Measurements from ENCODE around the gene MAP4K3.

The MAP4K3 gene

GRCh38 chr2:39308778-39309177 is 128.3 kb downstream of the MAP4K3 start:
- WGBS (ENCODE audit: insufficient coverage): no CpG with 5 or more reads among the region's 1 CpG
- Histone ChIP-seq H3K27ac (ENCODE audit: insufficient read depth in 1 of 2, low read depth in 1 of 2, low read length in 2 of 2, poor library complexity in 1 of 2, severe bottlenecking in 2 of 2) (no peak overlapping the region), H3K36me3 (ENCODE audit: control insufficient read depth in 4 of 4, insufficient read depth in 4 of 4, low read length in 3 of 4) (peaks cover 10 to 14% (median 13%) of the 10 kb centered on the region in 4 experiments), H3K4me3 (ENCODE audit: control insufficient read depth in 1 of 7, extremely low read depth in 1 of 7, insufficient read depth in 4 of 7, low read depth in 2 of 7, low read length in 6 of 7) (no peak overlapping the region), H3K4me1 (ENCODE audit: control extremely low read depth in 1 of 4, control insufficient read depth in 4 of 4, insufficient read depth in 4 of 4, low read length in 3 of 4) (no peaks in the 10 kb centered on the region), H3K27me3 (replicated peaks in 2 of 5; ENCODE audit: control insufficient read depth in 4 of 5, insufficient read depth in 5 of 5, low read length in 4 of 5) (no peaks in the 10 kb centered on the region), H3K9me3 (ENCODE audit: control extremely low read depth in 1 of 5, control insufficient read depth in 4 of 5, insufficient read depth in 2 of 5, low read depth in 1 of 5, low read length in 4 of 5) (no peaks in the 10 kb centered on the region)
- CTCF ChIA-PET: interaction anchor here (1.0 kb wide), 1 partner anchor 11 kb away, joined by 3 read pairs; no protein-coding TSS in a partner anchor
- no peak for DNase-seq
- POLR2A ChIA-PET: interaction anchor here (0.7 kb wide), 1 partner anchor 557 kb away, joined by 3 read pairs; the partner anchor contains the start of gene SRSF7

- WGBS (ENCODE audit: insufficient coverage): 100% methylated on average over 1 of the region's 1 CpG
- Histone ChIP-seq H3K36me3 (ENCODE audit: control insufficient read depth in 4 of 4, insufficient read depth in 4 of 4, low read length in 3 of 4) (peaks cover 4 to 9% (median 7%) of the 10 kb centered on the region in 4 experiments), H3K4me1 (ENCODE audit: control extremely low read depth in 1 of 4, control insufficient read depth in 4 of 4, insufficient read depth in 4 of 4, low read length in 3 of 4) (no peaks in the 10 kb centered on the region), H3K27me3 (replicated peaks in 2 of 5; ENCODE audit: control insufficient read depth in 4 of 5, insufficient read depth in 5 of 5, low read length in 4 of 5) (no peaks in the 10 kb centered on the region), H3K9me3 (ENCODE audit: control extremely low read depth in 1 of 5, control insufficient read depth in 4 of 5, insufficient read depth in 2 of 5, low read depth in 1 of 5, low read length in 4 of 5) (no peaks in the 10 kb centered on the region), H3K27ac (ENCODE audit: insufficient read depth in 1 of 2, low read depth in 1 of 2, low read length in 2 of 2, poor library complexity in 1 of 2, severe bottlenecking in 2 of 2) (no peak overlapping the region), H3K4me3 (ENCODE audit: control insufficient read depth in 1 of 7, extremely low read depth in 1 of 7, insufficient read depth in 4 of 7, low read depth in 2 of 7, low read length in 6 of 7) (no peak overlapping the region)
- no peak for DNase-seq
- ChIA-PET CTCF (no interaction called here), POLR2A (no interaction called here)
Measured at GRCh38 chr2:39306626-39307025, 130.5 kb downstream of the MAP4K3 start.

GRCh38 chr2:39304729-39305128 is 132.4 kb downstream of the MAP4K3 start:
- H3K4me1 ChIP-seq (ENCODE audit: control extremely low read depth in 1 of 4, control insufficient read depth in 4 of 4, insufficient read depth in 4 of 4, low read length in 3 of 4): no peaks in the 10 kb centered on the region
- no CpG with 5 or more reads among the region's 4 CpGs for WGBS (ENCODE audit: insufficient coverage)
- H3K27me3 ChIP-seq (replicated peaks in 2 of 5; ENCODE audit: control insufficient read depth in 4 of 5, insufficient read depth in 5 of 5, low read length in 4 of 5): no peaks in the 10 kb centered on the region
- DNase-seq: no peak
- no peak overlapping the region for H3K4me3 ChIP-seq (ENCODE audit: control insufficient read depth in 1 of 7, extremely low read depth in 1 of 7, insufficient read depth in 4 of 7, low read depth in 2 of 7, low read length in 6 of 7)
- peaks cover 0 to 9% (median 1%) of the 10 kb centered on the region in 4 experiments for H3K36me3 ChIP-seq (ENCODE audit: control insufficient read depth in 4 of 4, insufficient read depth in 4 of 4, low read length in 3 of 4)
- H3K27ac ChIP-seq (ENCODE audit: insufficient read depth in 1 of 2, low read depth in 1 of 2, low read length in 2 of 2, poor library complexity in 1 of 2, severe bottlenecking in 2 of 2): no peak overlapping the region
- CTCF ChIA-PET: interaction anchor here (0.7 kb wide), 1 partner anchor 95 kb away, joined by 3 read pairs; no protein-coding TSS in a partner anchor
- POLR2A ChIA-PET: no interaction called here
- no peaks in the 10 kb centered on the region for H3K9me3 ChIP-seq (ENCODE audit: control extremely low read depth in 1 of 5, control insufficient read depth in 4 of 5, insufficient read depth in 2 of 5, low read depth in 1 of 5, low read length in 4 of 5)

- CTCF ChIA-PET: interaction anchor here (0.7 kb wide), 1 partner anchor 95 kb away, joined by 3 read pairs; no protein-coding TSS in a partner anchor
- H3K27ac ChIP-seq (ENCODE audit: insufficient read depth in 1 of 2, low read depth in 1 of 2, low read length in 2 of 2, poor library complexity in 1 of 2, severe bottlenecking in 2 of 2): no peak overlapping the region
- no peak for DNase-seq
- no peaks in the 10 kb centered on the region for H3K9me3 ChIP-seq (ENCODE audit: control extremely low read depth in 1 of 5, control insufficient read depth in 4 of 5, insufficient read depth in 2 of 5, low read depth in 1 of 5, low read length in 4 of 5)
- POLR2A ChIA-PET: no interaction called here
- peaks cover 0 to 9% (median 1%) of the 10 kb centered on the region in 4 experiments for H3K36me3 ChIP-seq (ENCODE audit: control insufficient read depth in 4 of 4, insufficient read depth in 4 of 4, low read length in 3 of 4)
- no peak overlapping the region for H3K4me3 ChIP-seq (ENCODE audit: control insufficient read depth in 1 of 7, extremely low read depth in 1 of 7, insufficient read depth in 4 of 7, low read depth in 2 of 7, low read length in 6 of 7)
- WGBS (ENCODE audit: insufficient coverage): no CpG with 5 or more reads among the region's 1 CpG
- H3K27me3 ChIP-seq (replicated peaks in 2 of 5; ENCODE audit: control insufficient read depth in 4 of 5, insufficient read depth in 5 of 5, low read length in 4 of 5): no peaks in the 10 kb centered on the region
- H3K4me1 ChIP-seq (ENCODE audit: control extremely low read depth in 1 of 4, control insufficient read depth in 4 of 4, insufficient read depth in 4 of 4, low read length in 3 of 4): no peaks in the 10 kb centered on the region
Measured at GRCh38 chr2:39304200-39304599, 132.9 kb downstream of the MAP4K3 start.

GRCh38 chr2:39301352-39301751 is 135.7 kb downstream of the MAP4K3 start:
- WGBS (ENCODE audit: insufficient coverage): 100% methylated on average over 2 of the region's 6 CpGs
- POLR2A ChIA-PET: no interaction called here
- Histone ChIP-seq H3K9me3 (ENCODE audit: control extremely low read depth in 1 of 5, control insufficient read depth in 4 of 5, insufficient read depth in 2 of 5, low read depth in 1 of 5, low read length in 4 of 5) (no peaks in the 10 kb centered on the region), H3K27ac (ENCODE audit: insufficient read depth in 1 of 2, low read depth in 1 of 2, low read length in 2 of 2, poor library complexity in 1 of 2, severe bottlenecking in 2 of 2) (no peak overlapping the region), H3K4me3 (ENCODE audit: control insufficient read depth in 1 of 7, extremely low read depth in 1 of 7, insufficient read depth in 4 of 7, low read depth in 2 of 7, low read length in 6 of 7) (no peak overlapping the region), H3K4me1 (ENCODE audit: control extremely low read depth in 1 of 4, control insufficient read depth in 4 of 4, insufficient read depth in 4 of 4, low read length in 3 of 4) (no peaks in the 10 kb centered on the region), H3K36me3 (ENCODE audit: control insufficient read depth in 4 of 4, insufficient read depth in 4 of 4, low read length in 3 of 4) (peaks cover 0 to 8% (median 4%) of the 10 kb centered on the region in 4 experiments), H3K27me3 (replicated peaks in 2 of 5; ENCODE audit: control insufficient read depth in 4 of 5, insufficient read depth in 5 of 5, low read length in 4 of 5) (no peaks in the 10 kb centered on the region)
- CTCF ChIA-PET: interaction anchor here (1.4 kb wide), 1 partner anchor 20 kb away, joined by 3 read pairs; no protein-coding TSS in a partner anchor
- DNase-seq: no peak

GRCh38 chr2:39300044-39300978 is 136.8 kb downstream of the MAP4K3 start:
- POLR2A ChIA-PET: no interaction called here
- H3K4me1 ChIP-seq (ENCODE audit: control extremely low read depth in 1 of 4, control insufficient read depth in 4 of 4, insufficient read depth in 4 of 4, low read length in 3 of 4): no peaks in the 10 kb centered on the region
- WGBS (ENCODE audit: insufficient coverage): 94% methylated on average over 3 of the region's 8 CpGs
- peaks cover 0 to 8% (median 4%) of the 10 kb centered on the region in 4 experiments for H3K36me3 ChIP-seq (ENCODE audit: control insufficient read depth in 4 of 4, insufficient read depth in 4 of 4, low read length in 3 of 4)
- CTCF ChIA-PET: interaction anchor here (1.4 kb wide), 1 partner anchor 19 kb away, joined by 3 read pairs; no protein-coding TSS in a partner anchor
- DNase-seq: no peak
- no peaks in the 10 kb centered on the region for H3K27me3 ChIP-seq (replicated peaks in 2 of 5; ENCODE audit: control insufficient read depth in 4 of 5, insufficient read depth in 5 of 5, low read length in 4 of 5)
- H3K27ac ChIP-seq (ENCODE audit: insufficient read depth in 1 of 2, low read depth in 1 of 2, low read length in 2 of 2, poor library complexity in 1 of 2, severe bottlenecking in 2 of 2): no peak overlapping the region
- no peaks in the 10 kb centered on the region for H3K9me3 ChIP-seq (ENCODE audit: control extremely low read depth in 1 of 5, control insufficient read depth in 4 of 5, insufficient read depth in 2 of 5, low read depth in 1 of 5, low read length in 4 of 5)
- no peak overlapping the region for H3K4me3 ChIP-seq (ENCODE audit: control insufficient read depth in 1 of 7, extremely low read depth in 1 of 7, insufficient read depth in 4 of 7, low read depth in 2 of 7, low read length in 6 of 7)

- no peak overlapping the region for H3K27ac ChIP-seq (ENCODE audit: insufficient read depth in 1 of 2, low read depth in 1 of 2, low read length in 2 of 2, poor library complexity in 1 of 2, severe bottlenecking in 2 of 2)
- no peak for DNase-seq
- CTCF ChIA-PET: no interaction called here
- no peaks in the 10 kb centered on the region for H3K9me3 ChIP-seq (ENCODE audit: control extremely low read depth in 1 of 5, control insufficient read depth in 4 of 5, insufficient read depth in 2 of 5, low read depth in 1 of 5, low read length in 4 of 5)
- peaks cover 4 to 41% (median 18%) of the 10 kb centered on the region in 4 experiments for H3K36me3 ChIP-seq (ENCODE audit: control insufficient read depth in 4 of 4, insufficient read depth in 4 of 4, low read length in 3 of 4)
- 100% methylated on average over 5 of the region's 6 CpGs for WGBS (ENCODE audit: insufficient coverage)
- H3K27me3 ChIP-seq (replicated peaks in 2 of 5; ENCODE audit: control insufficient read depth in 4 of 5, insufficient read depth in 5 of 5, low read length in 4 of 5): no peaks in the 10 kb centered on the region
- H3K4me1 ChIP-seq (ENCODE audit: control extremely low read depth in 1 of 4, control insufficient read depth in 4 of 4, insufficient read depth in 4 of 4, low read length in 3 of 4): no peaks in the 10 kb centered on the region
- no peak overlapping the region for H3K4me3 ChIP-seq (ENCODE audit: control insufficient read depth in 1 of 7, extremely low read depth in 1 of 7, insufficient read depth in 4 of 7, low read depth in 2 of 7, low read length in 6 of 7)
- POLR2A ChIA-PET: no interaction called here
Measured at GRCh38 chr2:39290433-39290832, 146.7 kb downstream of the MAP4K3 start.

All from common myeloid progenitor, CD34-positive (primary cell).